Endothelial cell (in vitro differentiated cells): Measurements from ENCODE around the gene PURA. TPM values are rescaled to one million over a fixed set of nuclear protein-coding genes. Genes with fewer than 3 reads are reported as not detected.
A peak's percentile ranks its signal among the peaks of the same experiment; 100 is the strongest.

ENCODE experiments used
- DNase-seq: peaks from one replicate; pipeline ENCODE4 v3.0.0; 2021; ENCODE audit warnings: low spot score
- H3K27ac Mint-ChIP-seq: one replicate; pipeline ENCODE4 v1.8.0; 2021; ENCODE audit warnings: mixed read lengths, inconsistent platforms; ENCODE audit not compliant: unreplicated experiment
- H3K27me3 Mint-ChIP-seq: one replicate; pipeline ENCODE4 v1.8.0; 2021; ENCODE audit warnings: mild to moderate bottlenecking, moderate library complexity, mixed read lengths, inconsistent platforms; ENCODE audit not compliant: unreplicated experiment
- H3K36me3 Mint-ChIP-seq: one replicate; pipeline ENCODE4 v1.8.0; 2021; ENCODE audit warnings: mild to moderate bottlenecking, low read depth, mixed read lengths, inconsistent platforms; ENCODE audit not compliant: unreplicated experiment
- H3K4me1 Mint-ChIP-seq: one replicate; pipeline ENCODE4 v1.8.0; 2021; ENCODE audit warnings: mild to moderate bottlenecking, mixed read lengths, inconsistent platforms; ENCODE audit not compliant: unreplicated experiment
- H3K4me3 Mint-ChIP-seq: one replicate; pipeline ENCODE4 v1.8.0; 2021; ENCODE audit warnings: mild to moderate bottlenecking, mixed read lengths, inconsistent platforms; ENCODE audit not compliant: unreplicated experiment
- H3K9me3 Mint-ChIP-seq: one replicate; pipeline ENCODE4 v1.8.0; 2021; ENCODE audit warnings: mixed read lengths, inconsistent platforms; ENCODE audit not compliant: unreplicated experiment
- long read RNA-seq: library from polyadenylated mRNA; unstranded; transcript quantifications from one replicate; pipeline ENCODE4 v2.0.0, GENCODE V29; 2020; ENCODE audit not compliant: unreplicated experiment
- total RNA-seq: library from RNA; stranded (reverse); fragmentation: NEBNext Ultra II Directional; extraction: Animal tissue kit (Norgen Biotek cat#: 25700); gene quantifications from one replicate; pipeline ENCODE4 v1.2.1, GENCODE V29; 2021; ENCODE audit not compliant: unreplicated experiment
- TF ChIP-seq, protein P1 (sequence below): fragments of 200-600 bp; sonication (generic); IDR thresholded peaks from one replicate; pipeline ENCODE4 v1.5.0; 2021; ENCODE audit warnings: antibody characterized with exemption; ENCODE audit not compliant: unreplicated experiment

The PURA gene
- total RNA-seq, result 6.2 TPM
- long read RNA-seq, full-length matches to known transcripts, result 3 of 3 reads
- long read RNA-seq, partial matches to known transcripts, result 0 of 3 reads
- long read RNA-seq, other reads (novel, unspliced or antisense), result 0 of 3 reads

DNA sequence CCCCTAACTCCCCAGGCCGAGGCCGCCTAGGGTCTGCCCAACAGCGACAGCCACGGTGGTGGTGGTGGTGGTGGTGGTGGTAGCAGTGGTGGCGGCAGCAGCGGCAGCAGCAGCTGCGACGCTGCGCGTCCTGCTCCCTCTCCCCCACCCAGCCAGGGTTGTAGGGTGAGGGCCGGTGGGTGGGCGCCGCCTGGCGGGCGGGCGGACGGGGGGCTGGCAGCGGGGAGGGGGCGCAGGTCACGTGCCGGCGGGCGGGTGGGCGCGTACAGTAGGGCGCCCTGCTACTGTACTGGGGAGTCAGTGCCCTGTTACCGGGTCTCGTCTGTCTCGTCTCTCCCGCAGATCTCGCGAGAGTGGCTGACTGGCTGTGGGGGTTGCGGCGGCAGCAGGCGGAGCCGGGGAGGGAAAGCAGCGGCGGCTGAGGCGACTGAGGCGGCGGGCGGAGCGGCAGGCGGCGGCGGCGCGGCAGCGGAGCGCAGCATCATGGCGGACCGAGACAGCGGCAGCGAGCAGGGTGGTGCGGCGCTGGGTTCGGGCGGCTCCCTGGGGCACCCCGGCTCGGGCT lies at the start of gene PURA:
PURA (plus strand) TSS at position 411 of the 565 bp plus-strand sequence; CDS start at position 484, 73 bp downstream.
- no peaks in the 10 kb centered on the region for H3K9me3 Mint-ChIP-seq
- no peak within 1 kb of the TSS for H3K27ac Mint-ChIP-seq
- peaks cover 4% of the 10 kb centered on the region for H3K36me3 Mint-ChIP-seq
- H3K4me1 Mint-ChIP-seq, result peaks cover 29% of the 10 kb centered on the region
- DNase-seq, result peak; percentile 97
- TF ChIP-seq, protein P1, sequence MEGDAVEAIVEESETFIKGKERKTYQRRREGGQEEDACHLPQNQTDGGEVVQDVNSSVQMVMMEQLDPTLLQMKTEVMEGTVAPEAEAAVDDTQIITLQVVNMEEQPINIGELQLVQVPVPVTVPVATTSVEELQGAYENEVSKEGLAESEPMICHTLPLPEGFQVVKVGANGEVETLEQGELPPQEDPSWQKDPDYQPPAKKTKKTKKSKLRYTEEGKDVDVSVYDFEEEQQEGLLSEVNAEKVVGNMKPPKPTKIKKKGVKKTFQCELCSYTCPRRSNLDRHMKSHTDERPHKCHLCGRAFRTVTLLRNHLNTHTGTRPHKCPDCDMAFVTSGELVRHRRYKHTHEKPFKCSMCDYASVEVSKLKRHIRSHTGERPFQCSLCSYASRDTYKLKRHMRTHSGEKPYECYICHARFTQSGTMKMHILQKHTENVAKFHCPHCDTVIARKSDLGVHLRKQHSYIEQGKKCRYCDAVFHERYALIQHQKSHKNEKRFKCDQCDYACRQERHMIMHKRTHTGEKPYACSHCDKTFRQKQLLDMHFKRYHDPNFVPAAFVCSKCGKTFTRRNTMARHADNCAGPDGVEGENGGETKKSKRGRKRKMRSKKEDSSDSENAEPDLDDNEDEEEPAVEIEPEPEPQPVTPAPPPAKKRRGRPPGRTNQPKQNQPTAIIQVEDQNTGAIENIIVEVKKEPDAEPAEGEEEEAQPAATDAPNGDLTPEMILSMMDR, result no peak
- H3K4me3 Mint-ChIP-seq, result peak within 1 kb of the TSS; percentile 90
- H3K27me3 Mint-ChIP-seq, result peaks cover 9% of the 10 kb centered on the region

DNA sequence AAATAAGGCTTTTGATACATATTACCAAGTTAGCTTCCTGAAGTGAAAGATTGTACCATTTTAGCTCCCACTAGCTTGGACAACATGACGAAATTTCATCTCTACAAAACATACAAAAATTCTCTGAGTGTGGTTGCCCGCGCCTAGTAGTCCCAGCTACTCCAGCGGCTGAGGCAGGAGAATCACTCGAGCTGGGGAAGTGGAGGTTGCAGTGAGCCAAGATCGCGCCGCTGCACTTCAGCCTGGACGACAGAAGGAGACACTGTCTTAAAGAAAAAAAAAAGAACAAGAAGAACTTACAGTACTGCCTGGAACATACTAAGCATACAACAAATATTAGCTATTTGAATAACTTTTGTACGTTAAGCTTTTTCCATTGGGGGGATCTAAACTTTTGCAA lies 41.1 kb upstream of the PURA start:
- DNase-seq, result no peak
- no peak overlapping the region for H3K27ac Mint-ChIP-seq
- H3K36me3 Mint-ChIP-seq, result no peaks in the 10 kb centered on the region
- H3K4me3 Mint-ChIP-seq, result no peak overlapping the region
- no peaks in the 10 kb centered on the region for H3K27me3 Mint-ChIP-seq
- H3K4me1 Mint-ChIP-seq, result no peaks in the 10 kb centered on the region
- H3K9me3 Mint-ChIP-seq, result no peaks in the 10 kb centered on the region
- TF ChIP-seq, protein P1, result no peak

DNA sequence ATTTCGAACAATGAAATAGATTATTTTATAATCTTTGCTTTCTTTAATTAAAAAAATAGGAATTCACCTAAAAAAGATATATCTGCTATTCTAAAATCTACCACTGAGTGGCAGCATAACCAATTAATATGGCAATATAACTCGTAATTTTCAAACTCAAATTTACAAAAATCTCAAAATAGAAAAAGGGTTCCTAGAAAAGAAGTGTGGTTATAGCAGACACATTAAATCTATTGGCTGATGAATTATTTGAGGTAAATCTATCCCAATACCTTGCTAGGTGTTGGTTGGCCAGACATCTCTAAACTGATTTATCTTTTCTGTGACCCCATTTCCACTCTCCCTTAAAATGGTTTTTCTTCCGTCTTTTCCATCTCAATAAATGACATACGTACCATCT lies 40.6 kb upstream of the PURA start:
- Mint-ChIP-seq H3K36me3 (no peaks in the 10 kb centered on the region), H3K27me3 (no peaks in the 10 kb centered on the region), H3K27ac (no peak overlapping the region), H3K4me1 (no peaks in the 10 kb centered on the region), H3K9me3 (no peaks in the 10 kb centered on the region), H3K4me3 (no peak overlapping the region)
- TF ChIP-seq, protein P1, result peak; percentile 91
- no peak for DNase-seq

DNA sequence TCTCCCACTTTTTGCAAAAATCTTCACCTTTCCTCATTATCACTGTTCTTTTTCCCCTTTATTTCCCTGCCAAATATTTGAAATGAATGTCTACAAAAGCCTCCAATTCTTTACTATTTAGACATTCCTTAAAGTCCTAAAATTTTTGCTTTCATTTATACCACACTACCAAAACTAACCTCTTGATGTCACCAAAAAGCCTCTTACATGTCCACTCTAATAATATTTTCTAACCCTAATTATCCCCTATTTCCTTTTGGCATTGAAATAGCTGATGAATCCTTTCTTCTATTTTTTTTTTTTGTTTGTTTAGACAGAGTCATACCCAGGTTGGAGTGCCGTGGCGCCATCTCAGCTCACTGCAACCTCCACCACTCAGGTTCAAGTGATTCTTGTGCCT lies 38.5 kb upstream of the PURA start:
- Mint-ChIP-seq H3K4me1 (no peaks in the 10 kb centered on the region), H3K36me3 (no peaks in the 10 kb centered on the region), H3K27ac (no peak overlapping the region), H3K9me3 (no peaks in the 10 kb centered on the region), H3K4me3 (no peak overlapping the region), H3K27me3 (no peaks in the 10 kb centered on the region)
- TF ChIP-seq, protein P1, result no peak
- DNase-seq, result no peak

DNA sequence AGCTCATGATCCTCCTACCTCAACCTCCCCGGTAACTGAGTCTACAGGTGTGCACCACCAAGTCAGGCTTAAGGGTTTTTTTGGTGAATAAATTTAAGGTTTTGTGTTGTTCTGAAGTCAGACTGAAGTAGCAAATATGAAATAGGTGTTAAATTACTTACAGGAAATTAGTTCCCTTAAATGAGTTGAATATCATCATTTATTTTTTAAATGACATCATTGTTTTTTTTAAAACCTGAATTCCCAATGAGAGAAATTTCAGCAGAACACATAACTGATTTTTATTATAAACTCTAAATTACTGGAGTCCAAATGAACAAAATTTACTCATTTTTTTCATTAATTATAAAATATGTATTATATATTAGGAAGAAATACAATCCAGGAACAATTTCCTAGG lies 37.8 kb upstream of the PURA start:
- H3K36me3 Mint-ChIP-seq, result no peaks in the 10 kb centered on the region
- no peak overlapping the region for H3K4me3 Mint-ChIP-seq
- H3K27ac Mint-ChIP-seq, result no peak overlapping the region
- no peaks in the 10 kb centered on the region for H3K9me3 Mint-ChIP-seq
- TF ChIP-seq, protein P1, result no peak
- DNase-seq, result no peak
- H3K27me3 Mint-ChIP-seq, result no peaks in the 10 kb centered on the region
- H3K4me1 Mint-ChIP-seq, result no peaks in the 10 kb centered on the region
